GM06990 (cell line): Measurements from ENCODE around the gene KATNB1.

Source experiments
- DNase-seq: peaks from one replicate; pipeline ENCODE4 v3.0.0-alpha.2; 2011; ENCODE audit not compliant: insufficient read length; ENCODE audit errors: extremely low read depth
- H3K27me3 ChIP-seq: replicated peaks from 2 replicates; pipeline ENCODE4 v1.6.0; 2011; ENCODE audit warnings: low read length; ENCODE audit not compliant: control insufficient read depth, insufficient read depth
- H3K36me3 ChIP-seq: 2 replicates; pipeline ENCODE4 v1.5.1; 2011; ENCODE audit warnings: low read length; ENCODE audit not compliant: control insufficient read depth, insufficient read depth
- H3K4me3 ChIP-seq: replicated peaks from 2 replicates; pipeline ENCODE4 v1.5.1; 2011; ENCODE audit warnings: low read depth, mild to moderate bottlenecking, control low read depth, low read length
- TF ChIP-seq, protein P1 (sequence below): IDR thresholded peaks from 2 replicates; pipeline ENCODE4 v1.5.1; 2011; ENCODE audit warnings: low read length, control low read depth, mild to moderate bottlenecking, inconsistent platforms; ENCODE audit not compliant: insufficient read depth, poor library complexity, severe bottlenecking

Gene KATNB1

GRCh38 chr16:57699481-57699880 lies 36.1 kb upstream of the KATNB1 start:
- Histone ChIP-seq H3K27me3 (no peaks in the 10 kb centered on the region), H3K4me3 (no peak overlapping the region), H3K36me3 (no peaks in the 10 kb centered on the region)
- TF ChIP-seq, protein P1, sequence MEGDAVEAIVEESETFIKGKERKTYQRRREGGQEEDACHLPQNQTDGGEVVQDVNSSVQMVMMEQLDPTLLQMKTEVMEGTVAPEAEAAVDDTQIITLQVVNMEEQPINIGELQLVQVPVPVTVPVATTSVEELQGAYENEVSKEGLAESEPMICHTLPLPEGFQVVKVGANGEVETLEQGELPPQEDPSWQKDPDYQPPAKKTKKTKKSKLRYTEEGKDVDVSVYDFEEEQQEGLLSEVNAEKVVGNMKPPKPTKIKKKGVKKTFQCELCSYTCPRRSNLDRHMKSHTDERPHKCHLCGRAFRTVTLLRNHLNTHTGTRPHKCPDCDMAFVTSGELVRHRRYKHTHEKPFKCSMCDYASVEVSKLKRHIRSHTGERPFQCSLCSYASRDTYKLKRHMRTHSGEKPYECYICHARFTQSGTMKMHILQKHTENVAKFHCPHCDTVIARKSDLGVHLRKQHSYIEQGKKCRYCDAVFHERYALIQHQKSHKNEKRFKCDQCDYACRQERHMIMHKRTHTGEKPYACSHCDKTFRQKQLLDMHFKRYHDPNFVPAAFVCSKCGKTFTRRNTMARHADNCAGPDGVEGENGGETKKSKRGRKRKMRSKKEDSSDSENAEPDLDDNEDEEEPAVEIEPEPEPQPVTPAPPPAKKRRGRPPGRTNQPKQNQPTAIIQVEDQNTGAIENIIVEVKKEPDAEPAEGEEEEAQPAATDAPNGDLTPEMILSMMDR, result no peak
- DNase-seq, result no peak

DNA sequence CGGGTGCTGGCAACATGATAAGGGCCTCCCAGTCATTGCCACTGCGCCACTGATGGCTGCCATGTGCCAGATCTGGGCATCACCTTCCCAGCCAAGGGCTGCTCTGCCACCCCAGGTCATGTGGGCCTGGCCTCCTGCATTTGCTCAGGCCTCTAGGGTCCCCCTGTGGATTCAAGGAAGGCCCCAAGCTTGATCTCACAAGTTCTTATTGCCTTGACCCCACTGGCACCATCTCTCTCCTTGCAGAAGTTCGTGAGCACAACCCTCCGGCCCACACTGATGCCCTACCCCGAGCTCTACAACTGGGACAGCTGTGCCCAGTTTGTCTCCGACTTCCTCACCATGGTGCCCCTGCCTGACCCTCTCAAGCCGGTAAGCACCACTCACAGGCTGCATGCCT lies 35.7 kb upstream of the KATNB1 start:
- DNase-seq, result no peak
- Histone ChIP-seq H3K27me3 (no peaks in the 10 kb centered on the region), H3K4me3 (no peak overlapping the region), H3K36me3 (no peaks in the 10 kb centered on the region)
- TF ChIP-seq, protein P1, result no peak

DNA sequence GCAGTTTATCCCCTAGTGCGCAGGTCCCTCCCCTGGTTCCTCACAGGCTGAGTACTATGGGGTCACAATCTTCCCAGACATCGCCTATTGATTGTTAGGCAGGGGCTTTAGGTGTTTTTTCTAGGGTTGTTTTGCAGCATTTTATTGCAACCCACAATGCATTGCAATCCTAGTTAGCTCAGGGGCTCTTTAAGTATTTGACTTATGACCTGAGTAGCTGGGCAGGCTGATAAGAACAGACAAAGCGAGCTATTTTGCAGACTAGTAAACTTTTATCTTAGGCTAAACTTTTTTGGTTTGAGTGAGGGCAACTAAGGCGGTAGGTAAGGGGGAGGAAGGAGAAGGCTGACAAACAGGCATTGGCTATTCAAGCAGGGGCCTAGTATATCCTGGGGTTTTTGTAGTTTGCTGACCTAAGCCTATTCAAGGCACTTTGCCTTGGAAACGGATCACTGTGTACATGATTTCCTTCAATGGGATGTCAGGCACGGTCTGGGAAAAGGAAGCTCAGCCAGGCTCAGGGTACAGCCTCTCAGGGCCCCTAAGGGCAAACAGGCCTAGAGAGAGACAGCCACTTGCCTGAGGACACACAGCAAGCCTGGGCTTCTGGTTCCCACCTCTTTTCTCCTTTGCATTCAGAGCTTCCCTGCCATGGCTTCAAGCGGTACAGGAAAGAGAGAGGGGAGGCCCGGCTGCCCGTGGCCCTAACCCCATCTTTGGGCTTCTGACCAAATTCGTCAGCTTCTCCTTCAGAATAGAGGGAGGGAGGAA lies 34.6 kb upstream of the KATNB1 start:
- TF ChIP-seq, protein P1, result no peak
- DNase-seq, result no peak
- Histone ChIP-seq H3K4me3 (no peak overlapping the region), H3K36me3 (no peaks in the 10 kb centered on the region), H3K27me3 (no peaks in the 10 kb centered on the region)

- H3K27me3 ChIP-seq, result no peaks in the 10 kb centered on the region
- H3K4me3 ChIP-seq, result no peak overlapping the region
- H3K36me3 ChIP-seq, result no peaks in the 10 kb centered on the region
- TF ChIP-seq, protein P1, result no peak
- DNase-seq, result no peak
Measured at GRCh38 chr16:57701759-57702371, 33.7 kb upstream of the KATNB1 start.

- no peak for DNase-seq
- no peaks in the 10 kb centered on the region for H3K27me3 ChIP-seq
- TF ChIP-seq, protein P1, result no peak
- no peak overlapping the region for H3K4me3 ChIP-seq
- no peaks in the 10 kb centered on the region for H3K36me3 ChIP-seq
Measured at GRCh38 chr16:57703416-57704010, 32.1 kb upstream of the KATNB1 start.
